OCI-LY1 (cell line): ENCODE measurements around the gene DIS3L.
A peak's percentile ranks its signal among the peaks of the same experiment; 100 is the strongest.
"Not testable (repeated sequence)": the region's sequence is repeated elsewhere in the genome, so short reads cannot be mapped to it uniquely, and the experiment has no call there.

Experiments
- H2AFZ ChIP-seq: fragments of 200-600 bp; sonication (generic), shearing (Covaris generic); 2 replicates; pipeline ENCODE4 v1.6.0; 2014; ENCODE audit warnings: antibody characterized with exemption, mild to moderate bottlenecking, low read length
- H3F3A ChIP-seq: fragments of 200-600 bp; sonication (generic), shearing (Covaris generic); 2 replicates; pipeline ENCODE4 v1.6.0; 2014; ENCODE audit warnings: mild to moderate bottlenecking, antibody characterized with exemption, low read length, moderate library complexity; ENCODE audit not compliant: insufficient read depth
- H3K27ac ChIP-seq: fragments of 200-600 bp; sonication (generic); 2 replicates; pipeline ENCODE4 v1.5.1; 2014; ENCODE audit warnings: low read length, mixed run types, mild to moderate bottlenecking, low read depth; ENCODE audit not compliant: poor library complexity, severe bottlenecking
- H3K27me3 ChIP-seq: fragments of 200-600 bp; sonication (generic); 2 replicates; pipeline ENCODE4 v1.6.0; 2014; ENCODE audit warnings: antibody characterized with exemption, mild to moderate bottlenecking, low read length, moderate library complexity; ENCODE audit not compliant: insufficient read depth
- H3K36me3 ChIP-seq: fragments of 200-600 bp; sonication (generic); 2 replicates; pipeline ENCODE4 v1.6.1; 2014; ENCODE audit warnings: mild to moderate bottlenecking, antibody characterized with exemption, low read length, moderate library complexity, mixed read lengths; ENCODE audit not compliant: insufficient read depth
- H3K4me1 ChIP-seq: fragments of 200-600 bp; sonication (generic); 2 replicates; pipeline ENCODE4 v1.5.1; 2014; ENCODE audit warnings: mild to moderate bottlenecking, low read length, moderate library complexity; ENCODE audit not compliant: insufficient read depth, severe bottlenecking
- H3K4me2 ChIP-seq: fragments of 200-600 bp; sonication (generic), shearing (Covaris generic); 2 replicates; pipeline ENCODE4 v1.6.1; 2014; ENCODE audit warnings: low read length
- H3K4me3 ChIP-seq: fragments of 200-600 bp; sonication (generic); 2 replicates; pipeline ENCODE4 v1.5.1; 2014; ENCODE audit warnings: low read length, low read depth, mild to moderate bottlenecking, mixed read lengths; ENCODE audit not compliant: poor library complexity, severe bottlenecking
- H3K79me2 ChIP-seq: fragments of 200-600 bp; shearing (Covaris generic); 2 replicates; pipeline ENCODE4 v1.6.1; 2016; ENCODE audit warnings: mixed run types, low read length, mixed read lengths; ENCODE audit not compliant: insufficient read depth
- H3K9ac ChIP-seq: fragments of 200-600 bp; sonication (generic), shearing (Covaris generic); 2 replicates; pipeline ENCODE4 v1.6.1; 2014; ENCODE audit warnings: mild to moderate bottlenecking, low read length, mixed read lengths
- H3K9me2 ChIP-seq: fragments of 200-600 bp; sonication (generic), shearing (Covaris generic); 2 replicates; pipeline ENCODE4 v1.6.1; 2014; ENCODE audit warnings: low read depth, mild to moderate bottlenecking, low read length, mixed read lengths
- H3K9me3 ChIP-seq: fragments of 200-600 bp; shearing (Covaris generic); 2 replicates; pipeline ENCODE4 v1.6.1; 2014; ENCODE audit warnings: low read length, mixed read lengths
- H4K20me1 ChIP-seq: fragments of 200-600 bp; sonication (generic), shearing (Covaris generic); 2 replicates; pipeline ENCODE4 v1.6.0; 2016; ENCODE audit warnings: mild to moderate bottlenecking, low read length; ENCODE audit not compliant: insufficient read depth
- CTCF ChIP-seq: fragments of 200-600 bp; sonication (generic), shearing (Covaris generic); IDR thresholded peaks from 2 replicates; pipeline ENCODE4 v1.5.1; 2017; ENCODE audit warnings: mild to moderate bottlenecking, antibody characterized with exemption, low read length, moderate library complexity, mixed read lengths
- EZH2 ChIP-seq: fragments of 200-600 bp; sonication (generic), shearing (Covaris generic); IDR thresholded peaks from 2 replicates; pipeline ENCODE4 v1.8.0; 2017; ENCODE audit warnings: borderline replicate concordance, mixed run types, mild to moderate bottlenecking, antibody characterized with exemption, low read length, moderate library complexity, mixed read lengths

The DIS3L gene

DNA sequence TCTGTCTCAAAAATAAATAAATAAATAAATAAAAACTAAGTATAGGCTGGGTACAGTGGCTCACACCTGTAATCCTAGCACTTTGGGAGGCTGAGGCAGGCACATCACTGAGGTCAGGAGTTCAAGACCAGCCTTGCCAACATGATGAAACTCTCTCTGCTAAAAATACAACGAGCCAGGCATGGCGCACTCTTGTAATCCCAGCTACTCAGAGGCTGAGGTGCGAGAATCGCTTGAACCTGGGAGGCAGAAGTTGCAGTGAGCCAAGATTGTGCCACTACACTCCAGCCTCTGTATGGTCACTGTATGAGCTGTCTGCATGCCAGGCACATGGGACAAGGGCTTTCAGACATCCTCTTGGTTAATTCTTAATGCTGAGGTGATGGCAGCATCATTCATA lies 34.4 kb downstream of the DIS3L start:
- Histone ChIP-seq H3K4me2 (no peak overlapping the region), H3K27me3 (no peaks in the 10 kb centered on the region), H4K20me1 (no peaks in the 10 kb centered on the region), H3F3A (no peaks in the 10 kb centered on the region), H3K9me3 (no peaks in the 10 kb centered on the region), H3K79me2 (no peaks in the 10 kb centered on the region), H3K4me1 (no peaks in the 10 kb centered on the region), H3K9ac (no peak overlapping the region), H2AFZ (no peak overlapping the region), H3K9me2 (no peaks in the 10 kb centered on the region), H3K36me3 (peaks cover 97% of the 10 kb centered on the region), H3K4me3 (no peak overlapping the region), H3K27ac (no peak overlapping the region)
- TF ChIP-seq EZH2: no peak
- TF ChIP-seq CTCF: no peak

DNA sequence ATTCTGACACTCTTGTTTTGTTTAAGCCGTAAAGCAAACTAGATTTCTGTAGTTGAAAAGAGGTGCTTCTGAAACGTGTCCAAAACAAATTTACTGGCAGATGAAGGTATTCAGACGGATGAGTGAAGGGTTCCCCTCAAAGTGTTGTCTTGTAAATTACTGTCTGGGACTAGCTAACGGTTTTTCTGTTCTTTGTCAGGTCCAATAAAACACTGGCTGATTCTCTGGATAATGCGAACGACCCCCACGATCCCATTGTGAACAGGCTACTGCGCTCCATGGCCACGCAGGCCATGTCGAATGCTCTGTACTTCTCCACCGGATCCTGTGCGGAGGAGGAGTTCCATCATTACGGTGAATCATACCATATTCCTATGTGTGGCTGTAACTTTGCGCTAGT lies 35.4 kb downstream of the DIS3L start:
- Histone ChIP-seq H3K4me1 (no peaks in the 10 kb centered on the region), H3K36me3 (peaks cover 96% of the 10 kb centered on the region), H4K20me1 (no peaks in the 10 kb centered on the region), H3K9me3 (no peaks in the 10 kb centered on the region), H3K79me2 (no peaks in the 10 kb centered on the region), H3K27me3 (no peaks in the 10 kb centered on the region), H3K27ac (no peak overlapping the region), H2AFZ (no peak overlapping the region), H3K4me2 (no peak overlapping the region), H3K9me2 (no peaks in the 10 kb centered on the region), H3K4me3 (no peak overlapping the region), H3K9ac (no peak overlapping the region), H3F3A (no peaks in the 10 kb centered on the region)
- TF ChIP-seq CTCF (no peak), EZH2 (no peak)

DNA sequence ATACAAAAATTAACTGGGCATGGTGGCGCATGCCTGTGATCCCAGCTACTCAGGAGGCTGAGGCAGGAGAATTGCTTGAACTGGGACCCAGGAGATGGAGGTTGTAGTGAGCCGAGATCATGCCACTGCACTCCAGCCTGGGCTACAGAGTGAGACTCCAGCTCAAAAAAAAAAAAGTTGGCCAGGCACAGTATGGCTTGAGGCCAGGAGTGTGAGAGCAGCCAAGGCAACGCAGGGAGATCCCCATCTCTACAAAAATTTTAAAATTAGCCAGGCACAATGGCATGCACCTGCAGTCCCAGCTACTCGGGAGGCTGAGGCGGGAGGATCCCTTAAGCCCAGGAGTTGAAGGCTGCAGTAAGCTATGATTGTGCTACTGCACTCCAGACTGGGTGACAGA lies 55.2 kb downstream of the DIS3L start:
- peaks cover 80% of the 10 kb centered on the region for H3K36me3 ChIP-seq

GRCh38 chr15:66356077-66356358 lies 62.6 kb downstream of the DIS3L start:
- Histone ChIP-seq H3K9me2 (no peaks in the 10 kb centered on the region), H3K9me3 (no peaks in the 10 kb centered on the region), H3K4me1 (peaks cover 33% of the 10 kb centered on the region), H3K36me3 (peaks cover 24% of the 10 kb centered on the region), H3F3A (no peaks in the 10 kb centered on the region), H3K27me3 (no peaks in the 10 kb centered on the region), H3K9ac (peak overlapping the region; percentile 93), H3K79me2 (peaks cover 20% of the 10 kb centered on the region), H2AFZ (no peak overlapping the region), H3K4me3 (peak overlapping the region; percentile 76), H3K27ac (peak overlapping the region; percentile 62), H4K20me1 (no peaks in the 10 kb centered on the region), H3K4me2 (peak overlapping the region; percentile 80)
- TF ChIP-seq EZH2: no peak
- TF ChIP-seq CTCF: no peak

More for the DNA sequence above, 55.2 kb downstream of the DIS3L start:
- H3K4me3 ChIP-seq, H3K9ac ChIP-seq, H3K27ac ChIP-seq, H3K9me2 ChIP-seq, H3K27me3 ChIP-seq, H2AFZ ChIP-seq, H3F3A ChIP-seq, H3K4me2 ChIP-seq, H4K20me1 ChIP-seq, H3K9me3 ChIP-seq, H3K79me2 ChIP-seq, H3K4me1 ChIP-seq: not testable (repeated sequence)
